Keratinocyte (primary cell): ENCODE data around the gene PRDM8. TPM values are rescaled to one million over a fixed set of nuclear protein-coding genes. Genes with fewer than 3 reads are reported as not detected.
A peak's percentile ranks its signal among the peaks of the same experiment; 100 is the strongest.

Experiments
- DNase-seq: peaks from one replicate; pipeline ENCODE4 v3.0.0-alpha.2; 2011; ENCODE audit warnings: low read depth, missing footprints, low spot score
- FAIRE-seq: peaks from 2 replicates; lab custom pipeline; 2011; peaks lifted over from hg19 to GRCh38; lab: Jason Lieb, UNC
- H2AFZ ChIP-seq: 2 replicates; pipeline ENCODE4 v1.6.0; 2012; ENCODE audit warnings: low read length, control low read depth, inconsistent platforms; ENCODE audit not compliant: control insufficient read depth
- H3K27ac ChIP-seq: 2 replicates; pipeline ENCODE4 v1.5.1; 2011; ENCODE audit warnings: low read length; ENCODE audit not compliant: control insufficient read depth, insufficient read depth
- H3K27me3 ChIP-seq: 3 replicates; pipeline ENCODE4 v1.6.0; 2011; ENCODE audit warnings: low read length; ENCODE audit not compliant: control insufficient read depth, insufficient read depth; ENCODE audit errors: extremely low read depth
- H3K36me3 ChIP-seq, 2 experiments: 2 replicates in 1 of 2; 3 replicates in 1 of 2; pipeline ENCODE4 v1.5.1; 2011; ENCODE audit warnings: low read length in 2 of 2, mild to moderate bottlenecking in 1 of 2; ENCODE audit not compliant: control insufficient read depth in 2 of 2, insufficient read depth in 2 of 2; ENCODE audit errors: extremely low read depth in 1 of 2
- H3K4me1 ChIP-seq: 3 replicates; pipeline ENCODE4 v1.5.1; 2011; ENCODE audit warnings: low read length; ENCODE audit not compliant: control insufficient read depth, insufficient read depth; ENCODE audit errors: extremely low read depth
- H3K4me2 ChIP-seq: 3 replicates; pipeline ENCODE4 v1.6.0; 2011; ENCODE audit warnings: low read depth, low read length; ENCODE audit not compliant: control insufficient read depth, insufficient read depth; ENCODE audit errors: extremely low read depth
- H3K4me3 ChIP-seq, 3 experiments: fragments of 200-600 bp in 1 of 3; sonication (generic) in 1 of 3; 2 replicates in 2 of 3; 3 replicates in 1 of 3; pipeline ENCODE4 v1.5.1; 2011 to 2016; ENCODE audit warnings: low read length in 3 of 3, mild to moderate bottlenecking in 3 of 3, control low read depth in 2 of 3, inconsistent platforms in 1 of 3, low read depth in 1 of 3, mixed read lengths in 1 of 3, mixed run types in 1 of 3, moderate library complexity in 1 of 3; ENCODE audit not compliant: control insufficient read depth in 2 of 3, insufficient read depth in 2 of 3; ENCODE audit errors: extremely low read depth in 1 of 3
- H3K79me2 ChIP-seq: 2 replicates; pipeline ENCODE4 v1.6.0; 2012; ENCODE audit warnings: low read length; ENCODE audit not compliant: control insufficient read depth, insufficient read depth
- H3K9ac ChIP-seq: 3 replicates; pipeline ENCODE4 v1.6.0; 2011; ENCODE audit warnings: low read length; ENCODE audit not compliant: control insufficient read depth, insufficient read depth; ENCODE audit errors: extremely low read depth
- H3K9me1 ChIP-seq: 3 replicates; pipeline ENCODE4 v1.6.0; 2011; ENCODE audit warnings: low read length; ENCODE audit not compliant: control insufficient read depth, insufficient read depth; ENCODE audit errors: extremely low read depth
- H3K9me3 ChIP-seq: 2 replicates; pipeline ENCODE4 v1.5.1; 2012; ENCODE audit warnings: low read depth, low read length; ENCODE audit not compliant: control insufficient read depth
- H4K20me1 ChIP-seq: 3 replicates; pipeline ENCODE4 v1.6.0; 2011; ENCODE audit warnings: low read length; ENCODE audit not compliant: control insufficient read depth, insufficient read depth; ENCODE audit errors: extremely low read depth
- CTCF ChIP-seq, 3 experiments: IDR thresholded peaks in 1 of 3; conservative IDR thresholded peaks in 1 of 3; optimal IDR thresholded peaks in 1 of 3; 2 replicates in 2 of 3; 3 replicates in 1 of 3; pipeline versions ENCODE3 to v1.5.1; 2011; ENCODE audit warnings: low read length in 3 of 3, mild to moderate bottlenecking in 3 of 3, moderate library complexity in 2 of 3, control low read depth in 1 of 3, inconsistent platforms in 1 of 3; ENCODE audit not compliant: insufficient read depth in 2 of 3; ENCODE audit errors: extremely low read depth in 1 of 3
- EZH2 ChIP-seq: IDR thresholded peaks from one replicate; pipeline ENCODE4 v1.6.1; 2012; ENCODE audit warnings: inconsistent platforms, mild to moderate bottlenecking, low read length, moderate library complexity
- dilution Hi-C: fragments of 300-500 bp; cut with MboI; formaldehyde crosslinking; loops from one replicate; pipeline ENCODE4 v1.7.0; 2020; ENCODE audit warnings: low sequenced_read_pairs; ENCODE audit not compliant: extremely low pct_ligation_motif_present
- polyA plus RNA-seq, 5 experiments: library from polyadenylated mRNA; depleted of rRNA in 3 of 5; stranded (reverse) in 3 of 5; stranded (forward) in 1 of 5; unstranded in 1 of 5; fragments of >200 nt; gene quantifications; 1 replicate in 1 of 5; 2 replicates in 3 of 5; 3 replicates in 1 of 5; pipeline versions ENCODE4 v1.2.1 to v1.2.3, GENCODE V29; 2011 to 2012; ENCODE audit warnings: missing spikeins in 2 of 5, low read depth in 1 of 5, low replicate concordance in 1 of 5

The PRDM8 gene
- polyA plus RNA-seq, 1 donor (not counting 4 experiments of a cell fraction or from before 2014, with no cell fraction given) = 3.5 TPM

- H3K9ac ChIP-seq = no peak overlapping the region
- no peaks in the 10 kb centered on the region for H3K9me1 ChIP-seq
- H4K20me1 ChIP-seq = no peaks in the 10 kb centered on the region
- TF ChIP-seq CTCF (optimal IDR thresholded peaks at IDR 0.05 in 1 of 3, IDR thresholded peaks at IDR 0.05 in 1 of 3, conservative IDR thresholded peaks at IDR 0.05 in 1 of 3; ENCODE audit: extremely low read depth in 1 of 3, insufficient read depth in 2 of 3, low read length in 3 of 3) = no peak
- TF ChIP-seq EZH2 = no peak
- no peak overlapping the region for H3K4me3 ChIP-seq
- H3K4me2 ChIP-seq = no peak overlapping the region
- H3K79me2 ChIP-seq = no peaks in the 10 kb centered on the region
- peaks cover 25% of the 10 kb centered on the region for H3K27me3 ChIP-seq
- dilution Hi-C loops = no loop called here
- no peaks in the 10 kb centered on the region for H3K9me3 ChIP-seq
- FAIRE-seq (peak; percentile 13), DNase-seq (no peak)
- H2AFZ ChIP-seq = no peak overlapping the region
- H3K36me3 ChIP-seq = no peaks in the 10 kb centered on the region
- H3K4me1 ChIP-seq = peaks cover 20% of the 10 kb centered on the region
- no peak overlapping the region for H3K27ac ChIP-seq
Measured at GRCh38 chr4:80199947-80200346, 2.6 kb downstream of the PRDM8 start.

- Histone ChIP-seq H3K4me1 (peaks cover 20% of the 10 kb centered on the region), H3K9me1 (no peaks in the 10 kb centered on the region), H3K79me2 (no peaks in the 10 kb centered on the region), H4K20me1 (no peaks in the 10 kb centered on the region), H3K27me3 (peaks cover 19% of the 10 kb centered on the region), H3K4me3 (peak overlapping the region in 1 of 3 experiments; percentile 15), H3K9ac (no peak overlapping the region), H3K9me3 (no peaks in the 10 kb centered on the region), H3K4me2 (peak overlapping the region; percentile 79), H2AFZ (peak overlapping the region; percentile 9), H3K27ac (no peak overlapping the region), H3K36me3 (no peaks in the 10 kb centered on the region)
- no peak for DNase-seq
- no peak for FAIRE-seq
- dilution Hi-C loops = no loop called here
- TF ChIP-seq EZH2 (no peak), CTCF (optimal IDR thresholded peaks at IDR 0.05 in 1 of 3, IDR thresholded peaks at IDR 0.05 in 1 of 3, conservative IDR thresholded peaks at IDR 0.05 in 1 of 3; ENCODE audit: extremely low read depth in 1 of 3, insufficient read depth in 2 of 3, low read length in 3 of 3) (no peak)
Measured at GRCh38 chr4:80201252-80202151, 4.2 kb downstream of the PRDM8 start.
